GM19238 (cell line): Measurements from ENCODE around the gene IL9R.
"Not testable (repeated sequence)": the region's sequence is repeated elsewhere in the genome, so short reads cannot be mapped to it uniquely, and the experiment has no call there.

Source experiments
- DNase-seq: peaks from one replicate; pipeline ENCODE4 v3.0.0; 2011; ENCODE audit warnings: low spot score; ENCODE audit not compliant: insufficient read length

IL9R gene

GRCh38 chrX:156029707-156030442 is 32.4 kb downstream of the IL9R start:
- not testable (repeated sequence) for DNase-seq

GRCh38 chrX:156030474-156030873 is 33.0 kb downstream of the IL9R start:
- not testable (repeated sequence) for DNase-seq
